SJCRH30 (cell line): ENCODE data around the gene KCNH2. TPM values are rescaled to one million over a fixed set of nuclear protein-coding genes. Genes with fewer than 3 reads are reported as not detected.
A peak's percentile ranks its signal among the peaks of the same experiment; 100 is the strongest.

ENCODE experiments used
- DNase-seq, 2 experiments: peaks; one replicate each; pipeline ENCODE4 v3.0.0-alpha.2; 2015 to 2020
- H3K27ac ChIP-seq: fragments of 250-450 bp; sonication (Bioruptor Pico); 2 replicates; pipeline ENCODE4 v1.5.1; 2020; ENCODE audit warnings: mild to moderate bottlenecking, moderate library complexity
- H3K27me3 ChIP-seq: fragments of 250-450 bp; sonication (Bioruptor Pico); 2 replicates; pipeline ENCODE4 v1.5.1; 2020; ENCODE audit warnings: mild to moderate bottlenecking, moderate library complexity
- H3K36me3 ChIP-seq: fragments of 250-450 bp; sonication (Bioruptor Pico); 2 replicates; pipeline ENCODE4 v1.5.1; 2020; ENCODE audit warnings: mild to moderate bottlenecking, moderate library complexity
- H3K4me1 ChIP-seq: fragments of 250-450 bp; sonication (Bioruptor Pico); 2 replicates; pipeline ENCODE4 v1.5.1; 2020; ENCODE audit warnings: mild to moderate bottlenecking, moderate library complexity
- H3K4me3 ChIP-seq: fragments of 250-450 bp; sonication (Bioruptor Pico); 2 replicates; pipeline ENCODE4 v1.5.1; 2020; ENCODE audit warnings: mild to moderate bottlenecking, moderate library complexity
- H3K9me3 ChIP-seq: fragments of 250-450 bp; sonication (Bioruptor Pico); replicated peaks from 2 replicates; pipeline ENCODE4 v1.5.1; 2020; ENCODE audit warnings: mild to moderate bottlenecking, moderate library complexity
- total RNA-seq: library from RNA; depleted of rRNA; stranded (reverse); fragments of >200 nt; shearing (Covaris generic); gene quantifications from 2 replicates; pipeline ENCODE4 v1.2.3, GENCODE V29; 2014

KCNH2 gene
- total RNA-seq, 1 experiment from 2014 or later = 19.3 TPM

DNA sequence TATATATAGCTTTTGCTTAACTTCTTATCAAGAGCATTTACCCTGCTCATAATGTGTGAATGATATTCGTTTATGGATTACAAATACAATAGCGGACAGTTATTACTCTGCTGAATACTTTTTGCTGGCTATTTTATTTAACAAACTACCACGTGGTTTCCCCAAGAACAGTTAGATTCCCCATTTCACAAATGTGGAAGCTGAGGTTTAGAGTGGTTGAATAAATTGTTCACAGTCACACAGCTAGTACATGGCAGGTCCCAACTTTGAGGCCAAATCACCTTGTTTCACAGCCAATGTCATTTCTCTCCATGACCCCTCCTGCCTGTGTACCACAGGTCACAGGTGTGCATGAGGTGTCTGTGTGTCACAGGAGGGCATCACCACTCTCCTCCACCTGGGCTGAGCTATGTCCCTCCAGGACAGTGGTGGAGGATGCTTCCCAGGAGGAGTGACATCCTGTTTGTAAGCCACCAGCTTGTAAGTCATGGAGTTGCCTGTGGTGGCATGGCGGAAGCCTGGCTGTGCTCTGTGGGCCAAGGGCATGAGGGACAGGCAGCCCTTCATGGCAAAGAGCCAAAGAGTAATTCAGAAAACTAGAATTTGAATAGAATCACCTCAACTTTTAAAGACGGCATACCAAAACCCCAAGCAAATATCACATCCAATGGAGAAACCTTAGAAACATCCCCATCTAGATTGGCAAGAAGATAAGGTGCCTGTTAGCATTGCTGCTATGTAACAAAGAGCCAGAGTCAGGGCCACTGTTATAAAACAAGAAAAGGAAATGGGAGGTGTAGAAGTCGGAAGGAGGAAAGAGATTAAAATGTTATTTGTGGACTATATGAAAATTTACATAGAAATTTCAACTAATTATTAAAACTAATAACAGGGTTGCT lies 73.9 kb downstream of the KCNH2 start:
- DNase-seq = no peak
- Histone ChIP-seq H3K9me3 (no peaks in the 10 kb centered on the region), H3K4me3 (no peak overlapping the region), H3K27me3 (peaks cover 15% of the 10 kb centered on the region), H3K36me3 (no peaks in the 10 kb centered on the region), H3K4me1 (0 out of 2 replicates have a peak, but pooled peaks cover 2% of the 10 kb centered on the region), H3K27ac (no peak overlapping the region)

- no peaks in the 10 kb centered on the region for H3K36me3 ChIP-seq
- no peak for DNase-seq
- no peaks in the 10 kb centered on the region for H3K9me3 ChIP-seq
- peaks cover 19% of the 10 kb centered on the region for H3K27me3 ChIP-seq
- H3K4me1 ChIP-seq = 0 out of 2 replicates have a peak, but pooled peaks cover 2% of the 10 kb centered on the region
- no peak overlapping the region for H3K4me3 ChIP-seq
- H3K27ac ChIP-seq = no peak overlapping the region
Measured at GRCh38 chr7:150903606-150904005, 74.5 kb downstream of the KCNH2 start.

GRCh38 chr7:150902078-150903033 lies 75.8 kb downstream of the KCNH2 start:
- Histone ChIP-seq H3K4me1 (0 out of 2 replicates have a peak, but pooled peaks cover 2% of the 10 kb centered on the region), H3K9me3 (no peaks in the 10 kb centered on the region), H3K4me3 (no peak overlapping the region), H3K36me3 (no peaks in the 10 kb centered on the region), H3K27me3 (peaks cover 30% of the 10 kb centered on the region), H3K27ac (no peak overlapping the region)
- DNase-seq = no peak

DNA sequence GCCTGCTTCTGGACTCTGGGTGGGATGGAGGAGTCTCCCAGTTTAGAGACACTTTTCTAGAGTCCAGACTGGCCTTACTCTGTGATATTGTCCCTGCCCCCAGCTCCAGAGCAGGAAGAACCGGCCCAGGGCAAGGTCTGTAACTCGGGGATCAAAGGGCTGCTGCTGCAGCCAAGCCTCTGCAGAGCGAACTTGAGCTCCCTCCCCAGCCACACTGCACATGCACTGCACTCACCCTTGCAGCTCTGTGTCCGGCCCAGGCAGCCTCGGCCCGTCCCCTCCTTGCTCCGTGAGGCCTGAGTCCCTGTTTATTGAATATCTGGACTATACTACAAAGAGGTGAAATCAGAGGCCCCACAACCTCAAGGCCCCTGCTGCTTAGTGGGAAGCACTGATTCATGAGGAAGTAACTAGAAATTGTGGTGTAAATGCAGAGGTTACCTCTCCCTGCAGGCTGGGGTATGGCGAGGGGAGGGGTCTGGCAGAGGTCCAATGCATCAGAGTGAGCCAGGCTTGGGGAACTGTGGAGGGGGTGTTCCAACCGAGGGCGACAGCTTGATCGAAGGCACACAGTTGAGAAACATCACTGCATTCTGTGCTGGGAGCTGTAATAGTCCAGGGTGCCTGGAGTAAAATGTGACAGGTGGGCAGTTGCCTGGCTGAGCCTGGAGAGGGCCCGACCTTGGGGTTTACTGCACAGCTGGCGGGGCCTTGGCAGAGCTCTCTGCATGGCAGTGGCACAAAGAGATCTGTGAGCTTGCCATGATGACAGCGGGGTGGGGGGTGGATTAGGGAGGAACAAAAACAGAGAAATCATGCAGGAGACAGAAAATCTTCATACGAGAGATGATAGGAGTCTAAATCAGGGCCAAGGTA lies 76.7 kb downstream of the KCNH2 start:
- DNase-seq = peak; percentile 38 to 61

DNA sequence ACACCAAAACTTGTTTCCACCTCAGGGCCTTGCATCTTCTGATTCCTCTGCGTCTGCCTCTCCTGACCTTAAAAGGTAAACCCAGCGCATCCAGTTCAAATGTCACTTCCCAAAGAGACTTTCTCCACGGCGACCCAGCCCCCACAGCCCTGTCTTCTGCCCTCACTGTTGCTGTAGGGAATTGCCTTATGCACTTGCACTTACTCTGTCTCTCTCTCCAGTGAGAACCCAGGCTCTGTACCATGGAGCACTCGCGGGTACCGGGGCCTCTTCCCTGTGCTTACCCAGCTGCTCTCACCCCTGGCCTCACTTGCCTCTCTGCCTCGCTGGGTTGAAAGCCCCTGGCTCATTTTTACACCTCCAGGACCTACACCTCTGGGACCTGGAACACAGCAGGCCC lies 77.4 kb downstream of the KCNH2 start:
- H3K9me3 ChIP-seq = no peaks in the 10 kb centered on the region
- DNase-seq = no peak
- no peaks in the 10 kb centered on the region for H3K36me3 ChIP-seq
- no peak overlapping the region for H3K27ac ChIP-seq
- no peak overlapping the region for H3K4me3 ChIP-seq
- 0 out of 2 replicates have a peak, but pooled peaks cover 2% of the 10 kb centered on the region for H3K4me1 ChIP-seq
- peaks cover 32% of the 10 kb centered on the region for H3K27me3 ChIP-seq

More for the DNA sequence above, 76.7 kb downstream of the KCNH2 start:
- H3K9me3 ChIP-seq = no peaks in the 10 kb centered on the region
- H3K4me1 ChIP-seq = 0 out of 2 replicates have a peak, but pooled peaks cover 2% of the 10 kb centered on the region
- no peak overlapping the region for H3K27ac ChIP-seq
- no peak overlapping the region for H3K4me3 ChIP-seq
- no peaks in the 10 kb centered on the region for H3K36me3 ChIP-seq
- peaks cover 31% of the 10 kb centered on the region for H3K27me3 ChIP-seq

GRCh38 chr7:150898475-150899011 lies 79.6 kb downstream of the KCNH2 start:
- Histone ChIP-seq H3K36me3 (no peaks in the 10 kb centered on the region), H3K27ac (no peak overlapping the region), H3K4me1 (0 out of 2 replicates have a peak, but pooled peaks cover 2% of the 10 kb centered on the region), H3K27me3 (peaks cover 26% of the 10 kb centered on the region), H3K4me3 (no peak overlapping the region), H3K9me3 (peaks cover 6% of the 10 kb centered on the region; the same call in 1 of the 2 replicates)
- peak; percentile 83 to 88 for DNase-seq

GRCh38 chr7:150897502-150898474 lies 80.3 kb downstream of the KCNH2 start:
- DNase-seq = no peak
- H3K36me3 ChIP-seq = no peaks in the 10 kb centered on the region
- H3K4me3 ChIP-seq = no peak overlapping the region
- H3K4me1 ChIP-seq = 0 out of 2 replicates have a peak, but pooled peaks cover 2% of the 10 kb centered on the region
- peaks cover 26% of the 10 kb centered on the region for H3K27me3 ChIP-seq
- H3K27ac ChIP-seq = no peak overlapping the region
- peaks cover 9% of the 10 kb centered on the region; the same call in 1 of the 2 replicates for H3K9me3 ChIP-seq

- Histone ChIP-seq H3K9me3 (peaks cover 9% of the 10 kb centered on the region; the same call in 1 of the 2 replicates), H3K27me3 (peaks cover 22% of the 10 kb centered on the region; the same call in 1 of the 2 replicates), H3K36me3 (no peaks in the 10 kb centered on the region), H3K4me3 (no peak overlapping the region), H3K27ac (no peak overlapping the region), H3K4me1 (0 out of 2 replicates have a peak, but pooled peaks cover 2% of the 10 kb centered on the region)
- DNase-seq = no peak
Measured at GRCh38 chr7:150896562-150897209, 81.4 kb downstream of the KCNH2 start.

- Histone ChIP-seq H3K27ac (no peak overlapping the region), H3K4me1 (no peaks in the 10 kb centered on the region), H3K36me3 (no peaks in the 10 kb centered on the region), H3K27me3 (peaks cover 22% of the 10 kb centered on the region; the same call in 1 of the 2 replicates), H3K4me3 (no peak overlapping the region), H3K9me3 (peaks cover 9% of the 10 kb centered on the region; the same call in 1 of the 2 replicates)
- DNase-seq = no peak
Measured at GRCh38 chr7:150895809-150896208, 82.3 kb downstream of the KCNH2 start.
